SK-N-SH (cell line): ENCODE results near the gene RNF11. TPM values are rescaled to one million over a fixed set of nuclear protein-coding genes. Genes with fewer than 3 reads are reported as not detected.

Experiments used
- CTCF ChIA-PET: fragments of 300-600, 350-600 bp; formaldehyde crosslinking; extraction: SDS; loops from one replicate; lab custom pipeline; 2021; lab: Yijun Ruan, JAX
- POLR2A ChIA-PET: fragments of 350-600 bp; sonication (Branson Sonifier 250); formaldehyde crosslinking; extraction: SDS; loops from one replicate; lab custom pipeline; 2020; ENCODE audit warnings: antibody characterized with exemption, inconsistent platforms; lab: Yijun Ruan, JAX
- DNase-seq: peaks from one replicate; pipeline ENCODE4 v3.0.0; 2012
- H2AFZ ChIP-seq: fragments of 200-600 bp; sonication (generic); 2 replicates; pipeline ENCODE4 v1.8.1; 2016; ENCODE audit warnings: antibody characterized with exemption, mild to moderate bottlenecking, low read depth
- H3F3A ChIP-seq: fragments of 200-600 bp; sonication (generic); replicated peaks from 2 replicates; pipeline ENCODE3; 2016; ENCODE audit warnings: antibody characterized with exemption, mild to moderate bottlenecking; ENCODE audit not compliant: insufficient read depth
- H3K27ac ChIP-seq, 2 experiments: fragments of 200-500 bp in 1 of 2; fragments of 200-600 bp in 1 of 2; sonication (Bioruptor generic) in 1 of 2; sonication (generic), shearing (Covaris generic) in 1 of 2; 2 replicates each; pipeline versions ENCODE4 v1.5.1 to v1.6.1; 2014 to 2016; ENCODE audit warnings: low read depth in 2 of 2, inconsistent platforms in 1 of 2, low read length in 1 of 2, mild to moderate bottlenecking in 1 of 2, mixed read lengths in 1 of 2
- H3K27me3 ChIP-seq: fragments of 200-600 bp; sonication (generic), shearing (Covaris generic); 2 replicates; pipeline ENCODE4 v1.6.1; 2016; ENCODE audit warnings: mixed run types; ENCODE audit not compliant: insufficient read depth
- H3K36me3 ChIP-seq, 2 experiments: fragments of 200-500 bp in 1 of 2; fragments of 200-600 bp in 1 of 2; sonication (Bioruptor generic) in 1 of 2; sonication (generic) in 1 of 2; replicated peaks in 1 of 2; 2 replicates each; pipeline versions ENCODE3 to v1.5.1; 2014 to 2016; ENCODE audit warnings: low read length in 1 of 2, mild to moderate bottlenecking in 1 of 2; ENCODE audit not compliant: insufficient read depth in 2 of 2, control insufficient read depth in 1 of 2
- H3K4me1 ChIP-seq, 2 experiments: fragments of 200-500 bp in 1 of 2; fragments of 200-600 bp in 1 of 2; sonication (Bioruptor generic) in 1 of 2; sonication (generic), shearing (Covaris generic) in 1 of 2; 2 replicates each; pipeline versions ENCODE4 v1.5.1 to v1.6.1; 2014 to 2016; ENCODE audit warnings: low read depth in 1 of 2, low read length in 1 of 2, mixed run types in 1 of 2; ENCODE audit not compliant: insufficient read depth in 2 of 2, control insufficient read depth in 1 of 2
- H3K4me2 ChIP-seq: fragments of 200-600 bp; sonication (generic), shearing (Covaris generic); 2 replicates; pipeline ENCODE4 v1.6.1; 2017; ENCODE audit warnings: mixed run types
- H3K4me3 ChIP-seq, 2 experiments: fragments of 200-500 bp in 1 of 2; fragments of 200-600 bp in 1 of 2; sonication (Bioruptor generic) in 1 of 2; sonication (generic), shearing (Covaris generic) in 1 of 2; 2 replicates each; pipeline versions ENCODE4 v1.5.1 to v1.8.1; 2014 to 2016; ENCODE audit warnings: low read depth in 2 of 2, inconsistent platforms in 1 of 2, low read length in 1 of 2, mild to moderate bottlenecking in 1 of 2, mixed read lengths in 1 of 2, moderate library complexity in 1 of 2
- H3K79me2 ChIP-seq: fragments of 200-600 bp; sonication (generic); 2 replicates; pipeline ENCODE4 v1.8.1; 2017; ENCODE audit warnings: mild to moderate bottlenecking; ENCODE audit not compliant: insufficient read depth
- H3K9ac ChIP-seq: fragments of 200-600 bp; sonication (generic); 2 replicates; pipeline ENCODE4 v1.6.1; 2017; ENCODE audit warnings: mixed run types
- H3K9me2 ChIP-seq: fragments of 200-600 bp; sonication (generic); 2 replicates; pipeline ENCODE4 v1.6.1; 2017; ENCODE audit warnings: mixed run types
- H3K9me3 ChIP-seq: fragments of 200-600 bp; sonication (generic); 2 replicates; pipeline ENCODE4 v1.6.1; 2017; ENCODE audit warnings: mixed run types, mild to moderate bottlenecking, moderate library complexity
- H4K20me1 ChIP-seq: fragments of 200-600 bp; sonication (generic); 2 replicates; pipeline ENCODE4 v1.6.1; 2017; ENCODE audit warnings: mild to moderate bottlenecking, mixed run types; ENCODE audit not compliant: insufficient read depth
- EZH2phosphoT487 ChIP-seq: fragments of 200-600 bp; sonication (generic); IDR thresholded peaks from 2 replicates; pipeline ENCODE4 v1.6.1; 2017; ENCODE audit warnings: low read depth, mixed run types, mild to moderate bottlenecking, antibody characterized with exemption, moderate library complexity, borderline replicate concordance
- FOSL2 ChIP-seq: IDR thresholded peaks from 2 replicates; pipeline ENCODE4 v1.4.0; 2012; ENCODE audit warnings: low read depth, mild to moderate bottlenecking, moderate library complexity, borderline replicate concordance
- MEF2A ChIP-seq: IDR thresholded peaks from 2 replicates; pipeline ENCODE4 v1.4.0; 2012; ENCODE audit warnings: low read depth, borderline replicate concordance
- MXI1 ChIP-seq: IDR thresholded peaks from 2 replicates; pipeline ENCODE4 v1.6.1; 2012; ENCODE audit warnings: mild to moderate bottlenecking, low read depth, low read length, improper control_type of control experiment
- NRF1 ChIP-seq: IDR thresholded peaks from 2 replicates; pipeline ENCODE4 v1.6.1; 2012; ENCODE audit warnings: low read depth, mild to moderate bottlenecking, low read length
- RAD21 ChIP-seq: IDR thresholded peaks from 2 replicates; pipeline ENCODE4 v1.6.1; 2012; ENCODE audit warnings: mild to moderate bottlenecking, low read length
- RCOR1 ChIP-seq: fragments of 150-350 bp; IDR thresholded peaks from 2 replicates; pipeline ENCODE4 v1.6.1; 2017; ENCODE audit warnings: antibody characterized with exemption, low read length
- RFX5 ChIP-seq: IDR thresholded peaks from 2 replicates; pipeline ENCODE4 v1.6.1; 2012; ENCODE audit warnings: mild to moderate bottlenecking, improper control_type of control experiment, low read length
- RXRA ChIP-seq: IDR thresholded peaks from 2 replicates; pipeline ENCODE4 v1.4.0; 2012; ENCODE audit warnings: low read depth, mild to moderate bottlenecking, borderline replicate concordance
- SMC3 ChIP-seq: IDR thresholded peaks from 2 replicates; pipeline ENCODE4 v1.6.1; 2012; ENCODE audit warnings: low read depth, low read length, improper control_type of control experiment
- TAF1 ChIP-seq: IDR thresholded peaks from 2 replicates; pipeline ENCODE4 v1.6.1; 2012; ENCODE audit warnings: low read depth, mild to moderate bottlenecking, low read length, moderate library complexity, borderline replicate concordance
- TCF12 ChIP-seq: IDR thresholded peaks from 2 replicates; pipeline ENCODE4 v1.4.0; 2012
- YY1 ChIP-seq: IDR thresholded peaks from 2 replicates; pipeline ENCODE4 v1.4.0; 2012; ENCODE audit warnings: low read depth, mild to moderate bottlenecking
- WGBS: methylation state at CpG from one replicate; pipeline ENCODE4 v1.1.6; 2017; ENCODE audit warnings: low lambda C conversion rate; 5-methylcytosine and 5-hydroxymethylcytosine counted together
- polyA plus RNA-seq, 3 experiments: library from polyadenylated mRNA; depleted of rRNA; stranded (reverse); fragments of >200 nt; gene quantifications; 2 replicates each; pipeline ENCODE4 v1.2.3, GENCODE V29; 2012
- TF ChIP-seq, protein P1 (sequence below): fragments of 150-350 bp; IDR thresholded peaks from 2 replicates; pipeline ENCODE4 v1.6.1; 2016; ENCODE audit warnings: mild to moderate bottlenecking, low read depth, low read length
- TF ChIP-seq, protein P2 (sequence below): fragments of 150-350 bp; IDR thresholded peaks from 2 replicates; pipeline ENCODE4 v1.6.1; 2017; ENCODE audit warnings: antibody characterized with exemption, low read length, low read depth, borderline replicate concordance
- TF ChIP-seq, protein P3 (sequence below): IDR thresholded peaks from 2 replicates; pipeline ENCODE4; 2012
- TF ChIP-seq, protein P4 (sequence below): IDR thresholded peaks from 2 replicates; pipeline ENCODE4 v1.4.0; 2012; ENCODE audit warnings: low read depth

The RNF11 gene
- polyA plus RNA-seq, 1 of the 3 experiments (the other 2 are of a cell fraction), result 62.5 TPM

DNA sequence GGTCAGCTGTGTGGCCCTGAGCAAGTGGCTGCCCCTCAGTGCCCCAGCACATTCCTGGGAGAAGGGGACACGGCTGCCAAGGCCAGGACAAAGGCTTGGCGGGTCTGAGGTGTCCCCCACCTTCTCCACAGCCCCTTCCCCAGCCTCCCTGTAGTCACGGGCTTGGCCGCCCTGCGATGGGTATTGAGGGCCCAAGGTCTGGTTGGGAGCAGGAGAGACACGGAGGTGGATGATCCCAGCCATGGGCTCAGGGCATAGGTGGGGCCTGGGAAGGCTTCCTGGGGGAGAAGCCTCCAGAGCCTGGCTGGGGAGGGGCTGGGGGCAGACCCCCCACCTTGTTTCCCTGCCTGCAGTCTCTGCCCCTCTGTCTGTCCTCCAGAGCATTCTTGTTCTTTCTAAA, 67.2 kb downstream of the RNF11 start:
- CTCF ChIA-PET, result no interaction called here
- Histone ChIP-seq H3K4me2 (peak overlapping the region; percentile 8; the same call in 1 of the 2 replicates), H3K27ac (peak overlapping the region in 1 of 2 experiments; percentile 40; a peak in 1 of 4 replicates), H3K36me3 (no peaks in the 10 kb centered on the region), H3K9me2 (no peaks in the 10 kb centered on the region), H3K4me1 (peaks cover 0 to 3% of the 10 kb centered on the region in 2 experiments; a peak in 1 of 4 replicates), H3K4me3 (no peak overlapping the region), H3K27me3 (no peaks in the 10 kb centered on the region), H3K9ac (peak overlapping the region; percentile 13; the same call in 1 of the 2 replicates), H3K9me3 (no peaks in the 10 kb centered on the region)
- DNase-seq, result no peak
- 96% methylated on average over 4 of the region's 6 CpGs for WGBS
- no peak for TF ChIP-seq RFX5
- TF ChIP-seq EZH2phosphoT487, result no peak
- TF ChIP-seq RCOR1, result no peak
- TF ChIP-seq, protein P1, sequence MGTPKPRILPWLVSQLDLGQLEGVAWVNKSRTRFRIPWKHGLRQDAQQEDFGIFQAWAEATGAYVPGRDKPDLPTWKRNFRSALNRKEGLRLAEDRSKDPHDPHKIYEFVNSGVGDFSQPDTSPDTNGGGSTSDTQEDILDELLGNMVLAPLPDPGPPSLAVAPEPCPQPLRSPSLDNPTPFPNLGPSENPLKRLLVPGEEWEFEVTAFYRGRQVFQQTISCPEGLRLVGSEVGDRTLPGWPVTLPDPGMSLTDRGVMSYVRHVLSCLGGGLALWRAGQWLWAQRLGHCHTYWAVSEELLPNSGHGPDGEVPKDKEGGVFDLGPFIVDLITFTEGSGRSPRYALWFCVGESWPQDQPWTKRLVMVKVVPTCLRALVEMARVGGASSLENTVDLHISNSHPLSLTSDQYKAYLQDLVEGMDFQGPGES, result no peak
- TF ChIP-seq NRF1, result no peak
- TF ChIP-seq YY1, result no peak
- TF ChIP-seq MEF2A, result no peak
- no peak for TF ChIP-seq MXI1
- TF ChIP-seq RAD21, result no peak
- TF ChIP-seq, protein P2, sequence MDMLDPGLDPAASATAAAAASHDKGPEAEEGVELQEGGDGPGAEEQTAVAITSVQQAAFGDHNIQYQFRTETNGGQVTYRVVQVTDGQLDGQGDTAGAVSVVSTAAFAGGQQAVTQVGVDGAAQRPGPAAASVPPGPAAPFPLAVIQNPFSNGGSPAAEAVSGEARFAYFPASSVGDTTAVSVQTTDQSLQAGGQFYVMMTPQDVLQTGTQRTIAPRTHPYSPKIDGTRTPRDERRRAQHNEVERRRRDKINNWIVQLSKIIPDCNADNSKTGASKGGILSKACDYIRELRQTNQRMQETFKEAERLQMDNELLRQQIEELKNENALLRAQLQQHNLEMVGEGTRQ, result no peak
- no peak for TF ChIP-seq TCF12
- TF ChIP-seq, protein P3, sequence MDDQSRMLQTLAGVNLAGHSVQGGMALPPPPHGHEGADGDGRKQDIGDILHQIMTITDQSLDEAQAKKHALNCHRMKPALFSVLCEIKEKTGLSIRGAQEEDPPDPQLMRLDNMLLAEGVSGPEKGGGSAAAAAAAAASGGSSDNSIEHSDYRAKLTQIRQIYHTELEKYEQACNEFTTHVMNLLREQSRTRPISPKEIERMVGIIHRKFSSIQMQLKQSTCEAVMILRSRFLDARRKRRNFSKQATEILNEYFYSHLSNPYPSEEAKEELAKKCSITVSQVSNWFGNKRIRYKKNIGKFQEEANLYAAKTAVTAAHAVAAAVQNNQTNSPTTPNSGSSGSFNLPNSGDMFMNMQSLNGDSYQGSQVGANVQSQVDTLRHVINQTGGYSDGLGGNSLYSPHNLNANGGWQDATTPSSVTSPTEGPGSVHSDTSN, result no peak
- no peak for TF ChIP-seq SMC3
- TF ChIP-seq RXRA, result no peak
- TF ChIP-seq, protein P4, sequence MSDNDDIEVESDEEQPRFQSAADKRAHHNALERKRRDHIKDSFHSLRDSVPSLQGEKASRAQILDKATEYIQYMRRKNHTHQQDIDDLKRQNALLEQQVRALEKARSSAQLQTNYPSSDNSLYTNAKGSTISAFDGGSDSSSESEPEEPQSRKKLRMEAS, result no peak
- TF ChIP-seq, all 33 proteins: peak for 0
- Histone ChIP-seq H3F3A (peaks cover 7% of the 10 kb centered on the region), H2AFZ (peak overlapping the region; percentile 61; the same call in 1 of the 2 replicates), H3K79me2 (no peaks in the 10 kb centered on the region), H4K20me1 (no peaks in the 10 kb centered on the region)
- POLR2A ChIA-PET, result no interaction called here

DNA sequence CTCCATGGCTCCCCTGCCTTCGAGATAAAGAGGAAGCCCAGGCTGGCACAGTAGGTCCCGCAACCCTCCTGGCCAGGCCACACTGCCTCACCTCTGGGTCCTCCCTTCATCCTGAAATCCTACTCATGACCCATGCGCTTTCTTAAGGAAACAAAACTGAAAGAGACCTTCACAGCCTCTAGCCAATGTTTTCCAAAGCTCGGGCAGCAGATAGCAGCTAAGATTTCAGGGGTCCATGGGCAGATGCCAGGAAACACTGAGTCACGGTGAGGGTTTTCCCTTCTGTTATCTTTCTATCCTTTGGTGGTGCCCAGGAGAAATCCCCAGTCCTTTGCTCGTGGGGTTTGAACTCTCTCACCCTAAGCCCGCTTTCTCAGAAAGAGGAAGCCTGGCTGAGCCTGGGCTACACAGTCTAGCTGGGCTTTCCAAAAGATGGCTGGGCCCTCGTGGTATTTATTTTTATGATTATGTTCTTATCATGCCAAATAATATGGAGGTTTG, 67.7 kb downstream of the RNF11 start:
- DNase-seq, result no peak
- no peaks in the 10 kb centered on the region for H3K27me3 ChIP-seq
- H3K9me2 ChIP-seq, result no peaks in the 10 kb centered on the region
- ChIA-PET CTCF (no interaction called here), POLR2A (no interaction called here)
- H3K4me1 ChIP-seq, result peaks cover 0 to 3% of the 10 kb centered on the region in 2 experiments; a peak in 1 of 4 replicates
- TF ChIP-seq TAF1 (no peak), MEF2A (no peak), FOSL2 (peak; percentile 20; the same call in 1 of the 2 replicates), RXRA (no peak)
- H3K36me3 ChIP-seq, result no peaks in the 10 kb centered on the region
- H3K4me3 ChIP-seq, result no peak overlapping the region
- no peaks in the 10 kb centered on the region for H4K20me1 ChIP-seq
- H3K9me3 ChIP-seq, result no peaks in the 10 kb centered on the region
- H3K79me2 ChIP-seq, result no peaks in the 10 kb centered on the region
- peaks cover 7% of the 10 kb centered on the region for H3F3A ChIP-seq
- peak overlapping the region; percentile 8; the same call in 1 of the 2 replicates for H3K4me2 ChIP-seq
- 52% methylated on average over 8 of the region's 8 CpGs for WGBS
- peak overlapping the region; percentile 61; the same call in 1 of the 2 replicates for H2AFZ ChIP-seq
- H3K27ac ChIP-seq, result peak overlapping the region in 1 of 2 experiments; percentile 40; a peak in 2 of 4 replicates
- peak overlapping the region; percentile 13; the same call in 1 of the 2 replicates for H3K9ac ChIP-seq
